HL-60 (cell line): Measurements from ENCODE around the gene STK32B.

Experiments used
- DNase-seq, 2 experiments: peaks; one replicate each; pipeline ENCODE4 v3.0.0-alpha.2; 2010 to 2020; ENCODE audit warnings: low read depth in 1 of 2, low spot score in 1 of 2
- H3K27ac ChIP-seq: fragments of 250-450 bp; sonication (Bioruptor Pico); replicated peaks from 2 replicates; pipeline ENCODE4 v1.5.1; 2020; ENCODE audit warnings: mild to moderate bottlenecking, moderate library complexity
- H3K27me3 ChIP-seq: fragments of 250-450 bp; sonication (Bioruptor Pico); 2 replicates; pipeline ENCODE4 v1.5.1; 2021; ENCODE audit warnings: mild to moderate bottlenecking, moderate library complexity; ENCODE audit not compliant: insufficient read depth, poor library complexity, severe bottlenecking
- H3K4me3 ChIP-seq: replicated peaks from 2 replicates; pipeline ENCODE4 v1.5.1; 2011; ENCODE audit warnings: mild to moderate bottlenecking, control low read depth, low read length; ENCODE audit not compliant: insufficient read depth
- GABPA ChIP-seq: IDR thresholded peaks from 2 replicates; pipeline ENCODE4 v1.6.1; 2012; ENCODE audit warnings: low read depth
- POLR2AphosphoS5 ChIP-seq: IDR thresholded peaks from 2 replicates; pipeline ENCODE4 v1.6.1; 2012; ENCODE audit warnings: low read depth
- SPI1 ChIP-seq: IDR thresholded peaks from 2 replicates; pipeline ENCODE4 v1.6.1; 2012; ENCODE audit warnings: low read depth, mild to moderate bottlenecking, borderline replicate concordance
- TF ChIP-seq, protein P1 (sequence below): IDR thresholded peaks from one replicate; pipeline ENCODE4 v1.5.1; 2011; ENCODE audit warnings: low read length, control low read depth, inconsistent platforms; ENCODE audit not compliant: insufficient read depth
- TF ChIP-seq, protein P2 (sequence below): IDR thresholded peaks from 2 replicates; pipeline ENCODE4 v1.6.1; 2012; ENCODE audit warnings: low read depth; ENCODE audit not compliant: insufficient replicate concordance

The STK32B gene

DNA sequence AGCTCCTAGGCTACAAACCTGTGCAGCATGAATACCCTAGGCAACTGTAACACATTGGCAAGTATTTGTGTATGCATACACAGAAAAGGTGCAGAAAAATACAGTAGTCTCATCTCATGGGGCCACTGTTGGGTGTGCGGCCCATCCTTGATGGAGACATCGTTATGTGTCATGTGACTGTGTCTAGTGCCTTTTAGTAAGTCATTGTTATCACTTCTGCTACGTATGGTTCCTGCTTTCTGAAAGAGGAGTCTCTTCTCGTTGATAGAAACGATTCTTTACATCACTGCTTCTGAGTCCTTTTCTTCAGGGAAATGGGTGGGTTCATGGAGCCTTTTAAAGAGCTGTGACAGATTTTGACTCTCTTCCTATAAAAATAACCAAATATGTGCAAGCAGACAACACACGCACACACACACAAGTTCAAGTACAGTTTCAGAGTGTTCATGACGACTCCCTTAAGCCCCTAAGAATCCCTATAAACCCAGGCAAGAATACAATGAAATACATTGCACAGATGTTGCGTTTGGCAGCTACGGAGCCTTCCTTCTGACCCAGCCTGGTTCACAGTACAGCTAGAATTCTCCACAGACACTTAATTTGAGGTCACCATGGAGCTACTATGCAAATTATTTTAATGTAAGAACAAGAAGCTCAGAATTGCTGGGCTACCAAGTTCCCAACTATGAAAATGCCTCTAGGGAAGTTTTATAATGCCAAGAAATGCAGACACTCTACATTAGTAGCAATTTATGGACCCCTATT lies 10.2 kb upstream of the STK32B start:
- Histone ChIP-seq H3K27me3 (no peaks in the 10 kb centered on the region), H3K27ac (no peak overlapping the region), H3K4me3 (no peak overlapping the region)
- DNase-seq, result no peak
- no peak for TF ChIP-seq GABPA
- TF ChIP-seq, protein P1, sequence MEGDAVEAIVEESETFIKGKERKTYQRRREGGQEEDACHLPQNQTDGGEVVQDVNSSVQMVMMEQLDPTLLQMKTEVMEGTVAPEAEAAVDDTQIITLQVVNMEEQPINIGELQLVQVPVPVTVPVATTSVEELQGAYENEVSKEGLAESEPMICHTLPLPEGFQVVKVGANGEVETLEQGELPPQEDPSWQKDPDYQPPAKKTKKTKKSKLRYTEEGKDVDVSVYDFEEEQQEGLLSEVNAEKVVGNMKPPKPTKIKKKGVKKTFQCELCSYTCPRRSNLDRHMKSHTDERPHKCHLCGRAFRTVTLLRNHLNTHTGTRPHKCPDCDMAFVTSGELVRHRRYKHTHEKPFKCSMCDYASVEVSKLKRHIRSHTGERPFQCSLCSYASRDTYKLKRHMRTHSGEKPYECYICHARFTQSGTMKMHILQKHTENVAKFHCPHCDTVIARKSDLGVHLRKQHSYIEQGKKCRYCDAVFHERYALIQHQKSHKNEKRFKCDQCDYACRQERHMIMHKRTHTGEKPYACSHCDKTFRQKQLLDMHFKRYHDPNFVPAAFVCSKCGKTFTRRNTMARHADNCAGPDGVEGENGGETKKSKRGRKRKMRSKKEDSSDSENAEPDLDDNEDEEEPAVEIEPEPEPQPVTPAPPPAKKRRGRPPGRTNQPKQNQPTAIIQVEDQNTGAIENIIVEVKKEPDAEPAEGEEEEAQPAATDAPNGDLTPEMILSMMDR, result no peak
- TF ChIP-seq POLR2AphosphoS5, result no peak
- TF ChIP-seq, protein P2, sequence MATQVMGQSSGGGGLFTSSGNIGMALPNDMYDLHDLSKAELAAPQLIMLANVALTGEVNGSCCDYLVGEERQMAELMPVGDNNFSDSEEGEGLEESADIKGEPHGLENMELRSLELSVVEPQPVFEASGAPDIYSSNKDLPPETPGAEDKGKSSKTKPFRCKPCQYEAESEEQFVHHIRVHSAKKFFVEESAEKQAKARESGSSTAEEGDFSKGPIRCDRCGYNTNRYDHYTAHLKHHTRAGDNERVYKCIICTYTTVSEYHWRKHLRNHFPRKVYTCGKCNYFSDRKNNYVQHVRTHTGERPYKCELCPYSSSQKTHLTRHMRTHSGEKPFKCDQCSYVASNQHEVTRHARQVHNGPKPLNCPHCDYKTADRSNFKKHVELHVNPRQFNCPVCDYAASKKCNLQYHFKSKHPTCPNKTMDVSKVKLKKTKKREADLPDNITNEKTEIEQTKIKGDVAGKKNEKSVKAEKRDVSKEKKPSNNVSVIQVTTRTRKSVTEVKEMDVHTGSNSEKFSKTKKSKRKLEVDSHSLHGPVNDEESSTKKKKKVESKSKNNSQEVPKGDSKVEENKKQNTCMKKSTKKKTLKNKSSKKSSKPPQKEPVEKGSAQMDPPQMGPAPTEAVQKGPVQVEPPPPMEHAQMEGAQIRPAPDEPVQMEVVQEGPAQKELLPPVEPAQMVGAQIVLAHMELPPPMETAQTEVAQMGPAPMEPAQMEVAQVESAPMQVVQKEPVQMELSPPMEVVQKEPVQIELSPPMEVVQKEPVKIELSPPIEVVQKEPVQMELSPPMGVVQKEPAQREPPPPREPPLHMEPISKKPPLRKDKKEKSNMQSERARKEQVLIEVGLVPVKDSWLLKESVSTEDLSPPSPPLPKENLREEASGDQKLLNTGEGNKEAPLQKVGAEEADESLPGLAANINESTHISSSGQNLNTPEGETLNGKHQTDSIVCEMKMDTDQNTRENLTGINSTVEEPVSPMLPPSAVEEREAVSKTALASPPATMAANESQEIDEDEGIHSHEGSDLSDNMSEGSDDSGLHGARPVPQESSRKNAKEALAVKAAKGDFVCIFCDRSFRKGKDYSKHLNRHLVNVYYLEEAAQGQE, result no peak
- TF ChIP-seq SPI1, result no peak

DNA sequence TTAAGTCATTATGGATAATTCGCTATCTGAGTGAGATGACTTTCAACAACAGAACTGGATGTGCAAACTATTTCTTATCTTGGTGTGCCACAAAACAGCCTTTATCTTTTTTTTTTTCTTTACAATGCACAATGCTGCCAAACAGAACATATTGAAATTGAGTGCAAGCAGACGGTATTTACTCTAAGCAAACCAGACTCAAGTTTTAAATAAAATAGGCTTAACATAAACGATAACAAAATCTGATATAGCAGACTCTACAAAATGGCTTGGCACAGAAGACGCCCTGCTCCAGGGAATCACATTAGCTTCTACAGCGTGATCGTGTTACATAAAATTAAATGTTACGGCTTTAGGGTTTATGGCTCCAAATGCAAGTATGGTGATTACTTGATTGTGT lies 9.6 kb upstream of the STK32B start:
- no peak overlapping the region for H3K27ac ChIP-seq

DNA sequence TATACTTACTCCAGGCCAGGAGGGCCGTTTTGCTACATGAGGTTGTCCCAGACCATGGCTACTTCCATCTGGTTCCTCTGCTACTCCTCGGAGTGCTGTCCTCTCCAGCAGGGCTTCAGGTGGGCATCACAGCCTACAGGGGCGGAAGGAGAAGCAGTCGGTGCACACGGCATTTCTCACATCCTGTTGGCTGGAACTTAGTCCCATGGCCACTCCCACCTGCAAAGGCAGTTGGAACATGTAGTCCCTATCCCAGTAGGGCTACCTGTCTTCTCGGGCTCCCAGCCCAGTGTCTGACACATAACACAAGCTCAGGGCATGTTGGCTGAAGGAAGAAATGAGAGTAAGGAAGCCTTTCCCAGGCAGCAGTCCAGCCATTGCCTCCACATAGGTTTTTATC lies 7.7 kb upstream of the STK32B start:
- no peak for DNase-seq
- Histone ChIP-seq H3K27me3 (no peaks in the 10 kb centered on the region), H3K27ac (no peak overlapping the region), H3K4me3 (no peak overlapping the region)
- TF ChIP-seq SPI1 (no peak), GABPA (no peak)
- TF ChIP-seq, protein P2, result no peak

More for the DNA sequence above, 9.6 kb upstream of the STK32B start:
- DNase-seq, result no peak
- Histone ChIP-seq H3K27me3 (no peaks in the 10 kb centered on the region), H3K4me3 (no peak overlapping the region)
- TF ChIP-seq, protein P2, result no peak

DNA sequence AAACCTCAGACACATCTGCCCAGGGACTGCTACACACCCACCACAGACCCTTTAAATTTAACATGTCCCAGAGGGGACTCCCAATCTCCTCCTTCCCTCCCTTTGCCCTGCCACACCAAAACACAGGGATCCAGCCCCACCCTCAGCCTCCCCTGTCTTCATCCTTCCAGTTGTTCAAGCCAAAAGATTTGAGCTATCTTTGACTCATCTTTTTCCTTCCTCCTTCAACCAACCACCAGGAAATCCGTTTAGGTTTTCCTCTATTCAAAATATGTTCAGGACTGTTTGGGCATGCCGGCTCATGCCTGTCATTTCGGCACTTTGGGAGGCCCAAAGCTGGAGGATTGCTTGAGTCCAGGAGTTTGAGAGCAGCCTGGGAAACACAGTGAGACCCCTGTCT lies 6.9 kb upstream of the STK32B start:
- Histone ChIP-seq H3K4me3 (no peak overlapping the region), H3K27ac (no peak overlapping the region), H3K27me3 (no peaks in the 10 kb centered on the region)
- TF ChIP-seq POLR2AphosphoS5, result no peak
- TF ChIP-seq, protein P1, result no peak
- TF ChIP-seq SPI1, result no peak
- TF ChIP-seq GABPA, result no peak
- TF ChIP-seq, protein P2, result no peak
- DNase-seq, result no peak
